Pancreas (tissue), 10 donors: ENCODE results near the gene SSBP2. TPM values are rescaled to one million over a fixed set of nuclear protein-coding genes. Genes with fewer than 3 reads are reported as not detected.
"Not testable (repeated sequence)": the region's sequence is repeated elsewhere in the genome, so short reads cannot be mapped to it uniquely, and the experiment has no call there.

ENCODE experiments used
- ATAC-seq, 4 donors: fragments of 200-7000 bp; cut with Tn5 transposase; one replicate each; pipeline versions ENCODE4 v1.8.0 to v1.9.1; 2020; ENCODE audit warnings: mild to moderate bottlenecking in 4 of 4, moderate library complexity in 4 of 4
- DNase-seq, 6 donors: peaks; one replicate each; pipeline ENCODE4 v3.0.0-alpha.2; 2020
- FAIRE-seq: peaks from 2 replicates; lab custom pipeline; 2012; peaks lifted over from hg19 to GRCh38; lab: Jason Lieb, UNC
- H3K27ac ChIP-seq, 4 donors: fragments of 200-600 bp; sonication (generic); 1 replicate in 3 of 4; 2 replicates in 1 of 4; pipeline versions ENCODE4 v1.5.0 to v1.8.0; 2020
- H3K27me3 ChIP-seq, 4 donors: fragments of 200-600 bp; one replicate each; pipeline ENCODE4 v1.8.0; 2021
- H3K36me3 ChIP-seq, 3 donors: fragments of 200-600 bp; sonication (generic) in 1 of 3; one replicate each; pipeline versions ENCODE4 v1.5.0 to v1.8.0; 2020 to 2021
- H3K4me1 ChIP-seq, 3 donors: fragments of 200-600 bp; one replicate each; pipeline ENCODE4 v1.8.0; 2021
- H3K4me3 ChIP-seq, 4 donors: fragments of 200-600 bp; sonication (generic) in 2 of 4; one replicate each; pipeline versions ENCODE4 v1.5.0 to v1.8.0; 2020 to 2021
- H3K9me3 ChIP-seq, 4 donors: fragments of 200-600 bp; one replicate each; pipeline ENCODE4 v1.8.0; 2021
- CTCF ChIP-seq, 4 donors: fragments of 200-600 bp; sonication (generic) in 3 of 4; IDR thresholded peaks; one replicate each; pipeline versions ENCODE4 v1.5.0 to v1.8.0; 2021; ENCODE audit warnings: antibody characterized with exemption in 4 of 4
- WGBS, 2 donors: extraction: QIAGEN DNeasy Blood & Tissue Kit; methylation state at CpG; one replicate each; pipeline ENCODE4 v1.1.7; 2013; 5-methylcytosine and 5-hydroxymethylcytosine counted together
- intact Hi-C, 3 donors: fragments of 100-400 bp; cut with DNase I; formaldehyde crosslinking; loops; one replicate each; pipeline versions ENCODE4 v1.11.1 to v1.14.2; 2022
- polyA plus RNA-seq, 2 donors: library from polyadenylated mRNA; stranded (reverse); fragments of 200-250 nt; gene quantifications; one replicate each; pipeline ENCODE4 v1.2.3, GENCODE V29; 2013
- total RNA-seq, 6 donors: library from RNA; stranded (reverse); fragmentation: NEBNext Ultra II Directional in 4 of 6; extraction: Animal tissue kit (Norgen Biotek cat#: 25700) in 4 of 6; gene quantifications; one replicate each; pipeline versions ENCODE4 v1.2.1 to v1.2.4, GENCODE V29; 2021 to 2023
- donor health status: healthy with polysubstance abuse.
- donor health status: DM: no; HTN: no; CAD: no; lungs with moderate emphysema.
- donor health status: DM: no; HTN: no; CAD: no.
- donor health status: control.
- donor health status: control.
- donor health status: Bipolar disorder and iron deficiency.
- donor health status: DM: yes; HTN: yes; CAD: no.
- donor health status: DM: no; HTN: no; CAD: no.
- donor health status: DM: no; HTN: no; CAD: no.
- donor health status: DM: yes; HTN: yes; CAD: no.

SSBP2 gene
- total and polyA plus RNA-seq, 8 donors, result 8.6 to 20.7 (median 15.8) TPM

- H3K36me3 ChIP-seq, result no peaks in the 10 kb centered on the region
- no peaks in the 10 kb centered on the region for H3K27me3 ChIP-seq
- H3K9me3 ChIP-seq, result no peaks in the 10 kb centered on the region
- no peak for FAIRE-seq
- 31 to 48% methylated on average over 1 of the region's 1 CpG for WGBS, 2 donors
- no peak overlapping the region for H3K4me3 ChIP-seq
- DNase-seq, result no peak
- intact Hi-C loops, result no loop called here
- ATAC-seq, result peak in 1 of 4 donors; percentile 26
- TF ChIP-seq CTCF (IDR thresholded peaks at IDR 0.05), result no peak
- H3K27ac ChIP-seq, result no peak overlapping the region
- peaks cover 0 to 15% (median 12%) of the 10 kb centered on the region in 3 donors for H3K4me1 ChIP-seq
Measured at GRCh38 chr5:81505672-81506071, 245.2 kb downstream of the SSBP2 start.

- FAIRE-seq, H3K36me3 ChIP-seq, ATAC-seq, H3K4me3 ChIP-seq, H3K9me3 ChIP-seq, DNase-seq, H3K27me3 ChIP-seq, H3K27ac ChIP-seq, intact Hi-C loops: not testable (repeated sequence)
- H3K4me1 ChIP-seq, result peaks cover 0 to 15% (median 12%) of the 10 kb centered on the region in 3 donors
Measured at GRCh38 chr5:81503602-81504001, 247.3 kb downstream of the SSBP2 start.

- intact Hi-C loops, result no loop called here
- H3K27ac ChIP-seq, result no peak overlapping the region
- DNase-seq (no peak), ATAC-seq (no peak), FAIRE-seq (no peak)
- no peak for TF ChIP-seq CTCF (IDR thresholded peaks at IDR 0.05)
- H3K4me1 ChIP-seq, result no peaks in the 10 kb centered on the region
- WGBS, 2 donors, result 96 to 99% methylated on average over 3 of the region's 3 CpGs
- H3K27me3 ChIP-seq, result no peaks in the 10 kb centered on the region
- H3K4me3 ChIP-seq, result no peak overlapping the region
- no peaks in the 10 kb centered on the region for H3K36me3 ChIP-seq
- H3K9me3 ChIP-seq, result no peaks in the 10 kb centered on the region
Measured at GRCh38 chr5:81495286-81495685, 255.6 kb downstream of the SSBP2 start.

GRCh38 chr5:81488862-81489261 is 262.0 kb downstream of the SSBP2 start:
- no peaks in the 10 kb centered on the region for H3K9me3 ChIP-seq
- FAIRE-seq, result no peak
- ATAC-seq, result no peak
- H3K4me3 ChIP-seq, result no peak overlapping the region
- WGBS, 2 donors, result 96 to 99% methylated on average over 2 of the region's 2 CpGs
- no peak for DNase-seq
- intact Hi-C loops, result no loop called here
- H3K27ac ChIP-seq, result no peak overlapping the region
- no peaks in the 10 kb centered on the region for H3K27me3 ChIP-seq
- no peak for TF ChIP-seq CTCF (IDR thresholded peaks at IDR 0.05)
- H3K36me3 ChIP-seq, result no peaks in the 10 kb centered on the region
- H3K4me1 ChIP-seq, result no peaks in the 10 kb centered on the region

GRCh38 chr5:81486711-81487110 is 264.2 kb downstream of the SSBP2 start:
- TF ChIP-seq CTCF (IDR thresholded peaks at IDR 0.05), result no peak
- no peak for FAIRE-seq
- 93 to 98% methylated on average over 3 of the region's 3 CpGs for WGBS, 2 donors

More at GRCh38 chr5:81486711-81487110, 264.2 kb downstream of the SSBP2 start:
- ATAC-seq, result no peak
- intact Hi-C loops, result no loop called here
- DNase-seq, result no peak
- Histone ChIP-seq H3K4me3 (no peak overlapping the region), H3K4me1 (no peaks in the 10 kb centered on the region), H3K36me3 (no peaks in the 10 kb centered on the region), H3K27ac (no peak overlapping the region), H3K9me3 (no peaks in the 10 kb centered on the region), H3K27me3 (no peaks in the 10 kb centered on the region)
